GM18951 (cell line): ENCODE results near the gene PROM1.

Source experiments
- POLR2A ChIP-seq: IDR thresholded peaks from 4 replicates; pipeline ENCODE4 v1.6.1; 2011; ENCODE audit warnings: mild to moderate bottlenecking; ENCODE audit not compliant: insufficient read length, insufficient read depth; ENCODE audit errors: extremely low read depth
- in situ Hi-C: fragments of 300-500 bp; cut with MboI; formaldehyde crosslinking; loops from one replicate; pipeline ENCODE4 v1.12.0; 2022; ENCODE audit warnings: low sequenced_read_pairs, mixed read lengths, inconsistent platforms; ENCODE audit not compliant: unreplicated experiment

The PROM1 gene

GRCh38 chr4:15935504-15936402 is 148.1 kb downstream of the PROM1 start:
- no peak for TF ChIP-seq POLR2A
- in situ Hi-C loops: no loop called here

DNA sequence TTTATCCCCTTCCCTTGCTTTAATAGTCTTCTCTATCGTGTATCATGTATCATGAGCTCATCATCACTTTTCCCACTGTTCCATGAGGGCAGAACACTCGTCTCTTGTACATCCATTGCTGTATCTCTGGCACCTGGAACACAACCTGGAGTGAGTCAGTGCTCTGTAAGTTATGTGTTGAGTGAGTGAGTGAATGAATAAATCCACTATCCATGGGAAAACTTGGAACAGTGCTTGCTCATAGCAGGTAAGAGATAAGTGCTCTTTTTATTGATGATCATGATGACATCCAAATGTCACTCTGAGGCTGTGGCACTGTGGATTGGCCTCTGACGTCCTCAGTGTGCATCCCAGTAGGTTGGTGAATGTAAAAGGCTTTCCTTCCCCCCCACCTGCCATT is 149.6 kb downstream of the PROM1 start:
- in situ Hi-C loops: no loop called here
- no peak for TF ChIP-seq POLR2A

DNA sequence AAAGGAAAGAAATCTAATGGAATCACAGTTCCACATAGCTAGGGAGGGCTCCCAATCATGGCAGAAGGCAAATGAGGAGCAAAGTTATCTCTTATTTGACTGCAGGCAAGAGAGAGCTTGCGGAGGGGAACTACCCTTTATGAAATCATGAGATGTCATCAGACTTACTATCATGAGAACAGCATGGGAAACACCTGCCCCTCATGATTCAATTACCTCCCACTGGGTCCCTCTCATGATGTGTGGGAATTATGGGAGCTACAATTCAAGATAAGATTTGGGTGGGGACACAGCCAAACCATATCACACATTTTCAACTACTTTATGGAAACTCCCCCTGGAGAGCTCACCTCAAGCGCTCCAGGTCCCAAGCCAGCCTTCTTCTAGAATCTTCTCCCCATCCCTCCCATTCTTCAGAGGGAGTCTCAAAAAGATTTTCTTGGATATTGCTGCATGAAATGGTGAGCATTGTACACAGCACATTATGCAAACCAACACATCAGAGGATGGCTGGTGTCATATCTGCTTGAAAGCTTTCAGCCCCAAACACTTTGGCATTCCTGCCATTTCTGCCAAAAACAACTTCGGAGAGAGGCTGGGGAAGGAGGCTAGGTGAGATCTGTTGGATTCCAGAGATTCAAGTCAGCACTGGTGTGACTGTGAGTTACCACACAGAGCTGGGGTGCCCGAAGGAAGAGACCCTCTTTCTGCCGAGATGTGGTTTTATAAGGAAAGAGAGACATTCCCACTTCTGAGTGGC is 152.2 kb downstream of the PROM1 start:
- in situ Hi-C loops: no loop called here
- no peak for TF ChIP-seq POLR2A

DNA sequence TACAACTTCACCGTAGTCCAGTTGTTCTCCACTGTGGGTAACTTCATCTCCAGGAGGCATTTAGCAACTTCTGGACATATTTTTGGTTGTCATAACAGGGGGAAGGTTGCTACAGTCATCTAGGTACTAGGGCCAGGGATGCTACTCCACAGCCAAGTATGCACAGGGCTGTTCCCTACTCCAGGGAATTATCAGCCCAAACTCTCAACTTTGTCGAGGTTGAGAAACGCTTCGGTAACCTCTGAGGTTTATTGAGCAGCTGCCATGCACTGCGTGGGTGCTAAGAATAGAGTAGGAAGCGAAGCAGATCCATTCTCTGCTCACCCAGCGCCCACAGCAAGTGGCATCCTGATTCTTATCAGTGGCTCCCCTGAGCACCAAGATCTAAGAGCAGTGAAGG is 153.5 kb downstream of the PROM1 start:
- TF ChIP-seq POLR2A: no peak
- in situ Hi-C loops: no loop called here

GRCh38 chr4:15929540-15929939 is 154.3 kb downstream of the PROM1 start:
- no peak for TF ChIP-seq POLR2A
- in situ Hi-C loops: no loop called here

- TF ChIP-seq POLR2A: no peak
- in situ Hi-C loops: no loop called here
Measured at GRCh38 chr4:15928883-15929282, 154.9 kb downstream of the PROM1 start.

GRCh38 chr4:15926486-15926885 is 157.3 kb downstream of the PROM1 start:
- in situ Hi-C loops: no loop called here
- no peak for TF ChIP-seq POLR2A

GRCh38 chr4:15925830-15926229 is 158.0 kb downstream of the PROM1 start:
- TF ChIP-seq POLR2A: no peak
- in situ Hi-C loops: no loop called here

DNA sequence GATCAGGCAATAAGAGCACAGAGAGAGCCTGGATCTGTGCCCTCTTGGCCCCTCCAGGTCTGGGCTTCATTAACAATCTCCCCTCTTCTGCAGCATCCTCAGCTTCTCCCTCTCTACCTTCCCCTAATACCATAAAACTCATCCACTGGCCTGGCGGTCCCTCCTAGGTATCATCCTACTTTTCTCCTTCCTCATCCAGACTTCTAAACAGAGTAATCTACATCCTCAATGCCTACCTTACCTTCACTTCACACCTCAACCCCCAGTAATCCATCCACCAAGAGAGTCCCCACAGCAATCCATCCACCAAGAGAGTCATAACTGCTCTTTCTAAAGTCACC is 162.3 kb downstream of the PROM1 start:
- no peak for TF ChIP-seq POLR2A
- in situ Hi-C loops: no loop called here

DNA sequence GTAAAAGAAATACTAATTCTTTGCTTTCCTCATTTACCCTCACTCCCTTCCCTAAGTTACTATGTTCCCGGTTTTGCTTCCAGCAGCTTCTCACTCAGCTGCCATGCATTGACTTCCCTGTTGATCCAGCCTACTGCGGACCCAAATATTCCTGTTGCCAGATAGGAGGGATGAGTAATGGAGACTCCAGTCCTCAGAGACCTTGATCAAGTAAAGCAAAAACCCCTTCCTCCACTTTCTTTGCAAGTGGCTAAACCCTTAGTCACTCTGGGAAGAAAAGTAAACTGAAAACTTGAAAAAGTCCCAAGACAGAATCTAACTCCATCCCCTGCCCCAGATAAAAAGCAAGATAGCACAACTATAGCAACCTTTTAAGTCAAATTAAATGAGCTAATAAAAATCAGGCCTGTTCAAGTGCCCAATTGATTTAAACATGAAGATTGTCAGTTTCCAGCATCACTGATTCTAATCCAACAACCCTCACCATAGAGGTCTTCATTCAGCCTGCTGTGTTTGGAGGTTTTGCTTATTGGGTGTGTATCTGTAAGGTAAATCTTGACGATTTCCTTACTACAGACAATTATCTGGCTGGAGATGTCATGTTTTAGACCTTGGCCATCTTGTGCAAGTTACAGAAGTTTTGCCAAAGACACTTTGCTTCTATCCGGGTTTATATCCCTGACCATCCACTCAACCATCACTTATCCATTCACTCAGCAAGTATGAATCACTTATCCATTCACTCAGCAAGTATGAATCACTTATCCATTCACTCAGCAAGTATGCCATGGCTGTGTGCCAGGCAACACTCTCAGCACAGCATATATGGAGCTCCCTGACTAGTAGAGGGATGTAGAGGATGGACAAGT is 162.9 kb downstream of the PROM1 start:
- TF ChIP-seq POLR2A: no peak
- in situ Hi-C loops: no loop called here

DNA sequence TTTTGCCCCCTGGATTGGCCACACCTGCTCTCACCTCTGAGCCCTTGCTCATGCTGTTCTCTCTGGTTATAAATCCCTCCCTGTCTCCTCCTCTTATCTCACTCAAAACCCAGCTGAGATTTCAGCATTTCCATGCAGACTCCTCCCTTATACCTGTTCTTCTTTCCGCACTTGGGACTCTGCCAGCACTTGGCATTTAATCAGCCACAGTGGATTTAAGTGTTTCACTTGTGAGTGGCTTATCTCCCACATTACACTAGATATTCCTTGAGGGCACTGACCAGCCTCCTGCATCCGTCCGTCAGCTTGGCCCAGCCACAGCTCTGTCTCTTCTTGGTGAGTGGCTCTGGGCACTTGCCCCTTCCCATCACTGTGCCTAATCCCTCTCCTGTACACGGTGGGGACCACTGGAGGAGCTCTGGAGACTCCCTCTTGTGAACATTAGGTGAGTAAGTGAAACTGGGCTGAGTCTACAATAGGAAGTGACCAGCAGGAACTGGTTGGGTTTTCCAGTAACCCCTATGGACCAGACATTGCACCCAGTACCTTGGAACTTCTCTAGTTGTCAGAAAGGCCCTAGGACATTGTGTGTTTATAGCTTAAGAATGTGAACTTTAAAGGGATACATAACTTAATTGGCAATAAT is 165.2 kb downstream of the PROM1 start:
- TF ChIP-seq POLR2A: no peak
- in situ Hi-C loops: no loop called here
